ENCODE results near the gene MED22.
"Not testable (repeated sequence)": the region's sequence is repeated elsewhere in the genome, so short reads cannot be mapped to it uniquely, and the experiment has no call there.

The MED22 gene

DNA sequence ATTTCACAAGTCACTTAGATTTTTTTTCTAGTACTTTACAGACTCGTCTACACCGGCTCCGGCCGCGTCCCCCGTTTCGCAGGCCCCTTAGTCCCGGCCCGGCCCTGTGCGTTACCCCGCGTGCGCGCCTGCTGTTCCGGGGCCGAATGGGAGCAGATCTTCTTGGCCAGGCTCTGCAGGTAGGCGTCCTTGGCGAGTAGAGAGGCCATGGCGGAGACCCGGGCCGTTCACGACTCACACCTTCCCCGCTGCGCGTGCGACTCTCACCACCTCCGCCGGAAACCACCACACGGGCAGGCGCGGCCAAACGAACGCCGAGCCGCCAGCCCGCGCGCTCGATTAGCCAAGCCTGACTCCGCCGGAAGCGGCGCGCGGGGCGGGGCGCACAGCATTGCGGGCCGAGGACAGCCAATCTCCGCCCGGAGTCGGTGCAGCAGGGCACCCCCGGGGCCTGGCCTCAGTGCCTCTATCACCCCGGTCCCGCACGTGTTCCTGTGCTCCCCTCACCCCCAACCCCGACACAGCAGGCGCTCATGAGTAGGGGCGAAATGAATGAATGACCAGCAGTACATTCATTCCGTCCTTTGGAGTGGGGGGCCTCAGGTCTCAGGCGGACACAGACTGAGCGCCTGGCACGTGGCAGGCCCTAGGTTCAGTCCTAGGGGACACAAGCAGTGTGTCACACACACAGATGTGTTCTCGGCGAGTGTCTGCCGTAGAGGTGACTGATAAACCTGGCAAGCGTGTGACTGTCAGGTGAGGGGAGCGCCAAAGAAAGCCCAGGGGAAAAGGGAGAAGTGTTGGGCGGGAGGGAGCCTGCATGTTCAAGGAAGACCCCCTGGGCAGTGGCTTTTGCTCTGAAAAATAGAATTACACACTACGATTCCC, 11.8 kb downstream of the MED22 start, which contains the start of gene SURF6:
Gene SURF6 (minus strand): TSS at position 265 of the 888 bp plus-strand sequence. CDS start 56 bp downstream, at position 209.
- peak within 1 kb of the TSS; percentile 89 for H3K4me3 ChIP-seq (ENCODE audit: low read depth, low read length)
- peak; percentile 90 for DNase-seq (ENCODE audit: low read depth)
- TF ChIP-seq, protein P1, sequence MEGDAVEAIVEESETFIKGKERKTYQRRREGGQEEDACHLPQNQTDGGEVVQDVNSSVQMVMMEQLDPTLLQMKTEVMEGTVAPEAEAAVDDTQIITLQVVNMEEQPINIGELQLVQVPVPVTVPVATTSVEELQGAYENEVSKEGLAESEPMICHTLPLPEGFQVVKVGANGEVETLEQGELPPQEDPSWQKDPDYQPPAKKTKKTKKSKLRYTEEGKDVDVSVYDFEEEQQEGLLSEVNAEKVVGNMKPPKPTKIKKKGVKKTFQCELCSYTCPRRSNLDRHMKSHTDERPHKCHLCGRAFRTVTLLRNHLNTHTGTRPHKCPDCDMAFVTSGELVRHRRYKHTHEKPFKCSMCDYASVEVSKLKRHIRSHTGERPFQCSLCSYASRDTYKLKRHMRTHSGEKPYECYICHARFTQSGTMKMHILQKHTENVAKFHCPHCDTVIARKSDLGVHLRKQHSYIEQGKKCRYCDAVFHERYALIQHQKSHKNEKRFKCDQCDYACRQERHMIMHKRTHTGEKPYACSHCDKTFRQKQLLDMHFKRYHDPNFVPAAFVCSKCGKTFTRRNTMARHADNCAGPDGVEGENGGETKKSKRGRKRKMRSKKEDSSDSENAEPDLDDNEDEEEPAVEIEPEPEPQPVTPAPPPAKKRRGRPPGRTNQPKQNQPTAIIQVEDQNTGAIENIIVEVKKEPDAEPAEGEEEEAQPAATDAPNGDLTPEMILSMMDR (conservative IDR thresholded peaks at IDR 0.05; ENCODE audit: low read depth, low read length): no peak

DNA sequence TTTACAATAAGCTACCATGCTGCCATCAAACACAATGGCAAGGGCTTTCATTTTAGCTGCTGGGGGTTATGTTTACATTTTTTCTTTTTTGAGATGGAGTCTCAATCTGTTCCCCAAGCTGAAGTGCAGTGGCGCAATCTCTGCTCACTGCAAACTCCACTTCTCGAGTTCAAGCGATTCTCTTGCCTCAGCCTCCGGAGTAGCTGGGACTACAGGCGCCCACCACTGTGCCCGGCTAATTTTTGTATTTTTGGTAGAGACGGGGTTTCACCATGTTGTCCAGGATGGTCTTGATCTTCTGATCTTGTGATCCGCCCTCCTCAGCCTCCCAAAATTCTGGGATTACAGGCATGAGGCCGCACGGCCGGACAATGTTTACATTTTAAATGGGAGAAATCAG, 13.0 kb downstream of the MED22 start:
- not testable (repeated sequence) for DNase-seq (ENCODE audit: low read depth)
- H3K4me3 ChIP-seq (ENCODE audit: low read depth, low read length): peak overlapping the region; percentile 89

DNA sequence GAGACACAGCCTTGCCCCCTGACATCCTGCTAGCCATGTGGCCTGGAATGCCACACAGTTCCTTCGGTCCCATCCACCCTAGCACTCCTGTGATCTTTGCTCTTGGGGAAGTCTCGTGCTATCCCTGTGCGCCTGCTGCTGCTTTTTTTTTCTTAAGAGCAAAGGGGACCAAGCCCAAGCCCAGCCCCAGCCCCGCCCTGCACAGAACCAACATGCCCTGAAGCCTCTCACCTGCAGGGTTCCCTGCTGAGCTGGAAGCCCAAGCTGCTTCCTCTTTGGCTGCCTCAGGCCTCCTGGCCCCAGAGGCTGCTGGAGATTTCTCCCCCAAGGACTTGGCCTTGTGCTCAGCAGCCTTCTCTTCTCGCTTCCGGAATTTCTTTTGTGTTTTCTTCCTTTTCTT, 13.8 kb downstream of the MED22 start:
- no peak for DNase-seq (ENCODE audit: low read depth)
- TF ChIP-seq, protein P1 (conservative IDR thresholded peaks at IDR 0.05; ENCODE audit: low read depth, low read length): no peak
- no peak overlapping the region for H3K4me3 ChIP-seq (ENCODE audit: low read depth, low read length)

DNA sequence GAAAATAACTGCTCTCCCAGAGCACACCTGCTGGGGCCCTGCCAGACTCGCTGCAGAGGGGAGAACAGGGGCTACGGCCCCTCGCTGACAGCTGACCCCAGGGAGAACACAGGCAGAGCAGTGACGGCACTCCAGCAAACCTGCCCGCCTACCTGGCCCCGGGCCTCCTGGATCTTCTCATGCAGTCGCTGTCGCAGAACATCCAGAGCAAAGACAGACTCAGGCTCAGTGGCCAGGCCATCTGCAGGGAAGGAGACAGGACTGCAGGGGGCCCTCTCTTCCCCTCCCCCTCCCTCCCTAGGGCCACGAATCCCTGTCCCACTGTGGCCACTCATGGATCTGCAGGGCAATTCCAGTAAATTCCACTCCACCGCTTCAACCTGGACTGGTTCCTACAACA, 14.4 kb downstream of the MED22 start:
- no peak overlapping the region for H3K4me3 ChIP-seq (ENCODE audit: low read depth, low read length)
- no peak for DNase-seq (ENCODE audit: low read depth)
- TF ChIP-seq, protein P1 (conservative IDR thresholded peaks at IDR 0.05; ENCODE audit: low read depth, low read length): peak; percentile 12

DNA sequence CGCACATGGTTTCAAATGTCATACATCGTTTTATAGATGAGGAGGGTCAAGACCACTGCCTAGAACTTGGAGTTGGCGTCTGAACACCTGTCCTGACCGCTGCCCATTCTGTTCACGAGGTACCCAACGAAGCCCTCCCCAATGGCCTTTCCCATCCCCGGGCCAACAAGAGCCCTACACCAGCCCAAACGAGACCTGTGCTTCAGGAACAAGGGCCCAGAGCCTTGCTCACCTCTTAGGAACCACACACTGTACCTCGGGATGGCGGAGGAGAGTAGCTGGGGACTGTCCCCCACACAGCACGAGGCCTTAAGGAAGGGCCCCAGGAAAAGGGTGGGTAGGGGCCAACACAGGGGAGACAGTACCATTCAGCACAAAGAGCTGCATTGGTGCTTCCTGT, 14.9 kb downstream of the MED22 start:
- no peak overlapping the region for H3K4me3 ChIP-seq (ENCODE audit: low read depth, low read length)
- TF ChIP-seq, protein P1 (conservative IDR thresholded peaks at IDR 0.05; ENCODE audit: low read depth, low read length): no peak
- no peak for DNase-seq (ENCODE audit: low read depth)

DNA sequence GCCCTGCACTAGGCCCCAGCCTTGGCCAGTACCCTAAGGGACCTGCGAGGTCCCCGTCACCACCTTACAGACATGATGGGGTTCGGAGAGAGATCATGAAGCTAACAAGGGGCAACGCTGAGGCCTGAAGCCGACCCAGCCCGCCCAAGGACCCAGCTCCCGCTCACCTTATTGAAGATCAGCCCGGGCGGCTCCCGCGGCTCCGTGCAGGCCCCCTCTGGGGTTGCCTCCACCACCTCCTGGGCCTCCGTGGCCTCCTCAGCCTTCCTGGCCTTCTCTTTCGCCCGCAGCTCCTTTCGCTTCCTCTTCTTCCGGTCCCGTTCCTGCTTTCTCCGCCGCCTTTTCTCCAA, 15.6 kb downstream of the MED22 start:
- no peak for DNase-seq (ENCODE audit: low read depth)
- no peak overlapping the region for H3K4me3 ChIP-seq (ENCODE audit: low read depth, low read length)
- TF ChIP-seq, protein P1 (conservative IDR thresholded peaks at IDR 0.05; ENCODE audit: low read depth, low read length): no peak

DNA sequence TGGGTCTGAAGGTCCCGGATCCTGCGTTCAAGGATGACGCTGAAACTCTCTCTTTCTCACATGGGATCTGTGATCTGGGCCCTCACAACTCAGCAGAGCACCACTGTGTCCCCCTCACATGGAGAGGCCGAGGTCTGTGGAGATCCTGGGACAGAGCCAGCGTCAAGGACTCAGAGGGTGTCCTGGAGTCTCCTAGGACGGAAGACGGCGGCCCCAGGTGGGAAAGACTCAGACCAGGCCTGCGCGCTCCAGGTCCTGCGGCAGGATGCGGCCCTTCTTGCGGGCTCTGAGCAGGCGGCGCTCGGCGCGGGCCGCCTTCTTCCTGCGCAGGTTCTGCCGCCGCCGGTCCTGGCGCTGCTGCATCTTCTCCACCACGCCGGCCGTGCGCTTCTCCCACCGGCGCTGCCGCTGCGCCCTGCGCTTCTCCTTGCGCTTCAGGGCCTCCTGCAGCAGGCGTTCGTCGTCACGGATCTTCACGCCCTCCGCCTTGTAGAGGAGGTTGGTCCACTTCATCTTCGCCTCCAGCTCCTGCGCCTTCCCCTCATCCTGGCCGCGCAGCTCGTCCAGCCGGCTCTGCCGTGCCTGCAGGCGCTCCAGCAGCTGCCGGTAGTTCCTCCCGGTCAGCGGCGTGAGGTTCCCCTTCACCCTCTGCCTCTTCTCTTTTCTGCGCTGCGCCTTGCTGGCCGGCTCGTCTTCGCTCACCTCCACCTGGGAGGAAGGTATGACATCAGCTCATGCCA, 16.1 kb downstream of the MED22 start:
- DNase-seq (ENCODE audit: low read depth): no peak
- TF ChIP-seq, protein P1 (conservative IDR thresholded peaks at IDR 0.05; ENCODE audit: low read depth, low read length): no peak
- H3K4me3 ChIP-seq (ENCODE audit: low read depth, low read length): no peak overlapping the region

Data from choroid plexus epithelial cell (primary cell).